Mesothelial cell of epicardium (in vitro differentiated cells): ENCODE results near the gene TEKTIP1. TPM values are rescaled to one million over a fixed set of nuclear protein-coding genes. Genes with fewer than 3 reads are reported as not detected.

ENCODE experiments used
- DNase-seq, 2 experiments: peaks; one replicate each; pipeline ENCODE4 v3.0.0; 2021; ENCODE audit warnings: low spot score in 2 of 2; ENCODE audit not compliant: unreplicated experiment in 2 of 2
- H3K27ac Mint-ChIP-seq: 2 replicates; pipeline ENCODE4 v1.8.0; 2021; ENCODE audit warnings: mixed read lengths
- H3K27me3 Mint-ChIP-seq: 2 replicates; pipeline ENCODE4 v1.8.0; 2021; ENCODE audit warnings: low read depth, mixed read lengths
- H3K36me3 Mint-ChIP-seq: 2 replicates; pipeline ENCODE4 v1.8.0; 2021; ENCODE audit warnings: mixed read lengths
- H3K4me1 Mint-ChIP-seq: 2 replicates; pipeline ENCODE4 v1.8.0; 2021; ENCODE audit warnings: mixed read lengths
- H3K4me3 Mint-ChIP-seq: 2 replicates; pipeline ENCODE4 v1.8.0; 2021; ENCODE audit warnings: mild to moderate bottlenecking, moderate library complexity, mixed read lengths
- H3K9me3 Mint-ChIP-seq: 2 replicates; pipeline ENCODE4 v1.8.0; 2021; ENCODE audit warnings: mixed read lengths
- total RNA-seq: library from RNA; stranded (reverse); gene quantifications from 3 replicates; pipeline ENCODE4 v1.2.1, GENCODE V29; 2021
- TF ChIP-seq, protein P1 (sequence below): fragments of 200-600 bp; sonication (generic); IDR thresholded peaks from one replicate; pipeline ENCODE4 v1.5.0; 2021; ENCODE audit warnings: antibody characterized with exemption; ENCODE audit not compliant: unreplicated experiment

TEKTIP1 gene
- total RNA-seq, 1 donor from 2014 or later: 3.5 TPM

- H3K27ac Mint-ChIP-seq: peak overlapping the region; percentile 30
- H3K9me3 Mint-ChIP-seq: peaks cover 4% of the 10 kb centered on the region
- no peak overlapping the region for H3K4me3 Mint-ChIP-seq
- DNase-seq: peak in 1 of 2 experiments; percentile 53
- H3K4me1 Mint-ChIP-seq: peaks cover under 1% of the 10 kb centered on the region
- TF ChIP-seq, protein P1, sequence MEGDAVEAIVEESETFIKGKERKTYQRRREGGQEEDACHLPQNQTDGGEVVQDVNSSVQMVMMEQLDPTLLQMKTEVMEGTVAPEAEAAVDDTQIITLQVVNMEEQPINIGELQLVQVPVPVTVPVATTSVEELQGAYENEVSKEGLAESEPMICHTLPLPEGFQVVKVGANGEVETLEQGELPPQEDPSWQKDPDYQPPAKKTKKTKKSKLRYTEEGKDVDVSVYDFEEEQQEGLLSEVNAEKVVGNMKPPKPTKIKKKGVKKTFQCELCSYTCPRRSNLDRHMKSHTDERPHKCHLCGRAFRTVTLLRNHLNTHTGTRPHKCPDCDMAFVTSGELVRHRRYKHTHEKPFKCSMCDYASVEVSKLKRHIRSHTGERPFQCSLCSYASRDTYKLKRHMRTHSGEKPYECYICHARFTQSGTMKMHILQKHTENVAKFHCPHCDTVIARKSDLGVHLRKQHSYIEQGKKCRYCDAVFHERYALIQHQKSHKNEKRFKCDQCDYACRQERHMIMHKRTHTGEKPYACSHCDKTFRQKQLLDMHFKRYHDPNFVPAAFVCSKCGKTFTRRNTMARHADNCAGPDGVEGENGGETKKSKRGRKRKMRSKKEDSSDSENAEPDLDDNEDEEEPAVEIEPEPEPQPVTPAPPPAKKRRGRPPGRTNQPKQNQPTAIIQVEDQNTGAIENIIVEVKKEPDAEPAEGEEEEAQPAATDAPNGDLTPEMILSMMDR: no peak
- no peaks in the 10 kb centered on the region for H3K27me3 Mint-ChIP-seq
- H3K36me3 Mint-ChIP-seq: peaks cover 25% of the 10 kb centered on the region
These were observed 44.9 kb upstream of the TEKTIP1 start for GRCh38 chr19:3494051-3494450.

DNA sequence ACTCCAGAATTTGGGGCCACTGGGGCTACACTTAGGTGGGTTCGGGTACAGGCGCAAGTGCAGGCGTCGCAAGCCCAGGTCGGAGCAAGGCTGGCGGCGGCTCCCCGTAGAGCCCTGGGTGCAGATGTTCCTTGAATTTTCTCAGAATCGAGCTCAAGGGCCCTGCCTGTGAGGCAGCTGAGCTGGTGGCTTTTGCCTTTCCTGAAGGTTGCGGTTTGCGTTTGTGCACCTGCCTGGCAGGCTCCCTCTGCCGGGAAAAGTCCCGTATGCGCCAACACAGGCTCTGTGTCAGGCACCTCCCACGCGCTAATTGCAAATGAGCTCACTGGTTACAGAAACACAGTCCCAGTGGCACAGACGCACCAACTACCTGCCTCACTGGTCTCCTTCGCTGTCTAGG is 44.4 kb upstream of the TEKTIP1 start:
- TF ChIP-seq, protein P1: no peak
- no peak overlapping the region for H3K4me3 Mint-ChIP-seq
- peaks cover 4% of the 10 kb centered on the region for H3K9me3 Mint-ChIP-seq
- no peaks in the 10 kb centered on the region for H3K27me3 Mint-ChIP-seq
- no peak for DNase-seq
- H3K4me1 Mint-ChIP-seq: peaks cover 3% of the 10 kb centered on the region
- peaks cover 27% of the 10 kb centered on the region for H3K36me3 Mint-ChIP-seq
- no peak overlapping the region for H3K27ac Mint-ChIP-seq

GRCh38 chr19:3496392-3497273 is 42.3 kb upstream of the TEKTIP1 start:
- Mint-ChIP-seq H3K9me3 (peaks cover 4% of the 10 kb centered on the region), H3K27me3 (no peaks in the 10 kb centered on the region), H3K36me3 (peaks cover 27% of the 10 kb centered on the region), H3K27ac (no peak overlapping the region), H3K4me3 (no peak overlapping the region), H3K4me1 (peaks cover 9% of the 10 kb centered on the region)
- no peak for DNase-seq
- TF ChIP-seq, protein P1: no peak

DNA sequence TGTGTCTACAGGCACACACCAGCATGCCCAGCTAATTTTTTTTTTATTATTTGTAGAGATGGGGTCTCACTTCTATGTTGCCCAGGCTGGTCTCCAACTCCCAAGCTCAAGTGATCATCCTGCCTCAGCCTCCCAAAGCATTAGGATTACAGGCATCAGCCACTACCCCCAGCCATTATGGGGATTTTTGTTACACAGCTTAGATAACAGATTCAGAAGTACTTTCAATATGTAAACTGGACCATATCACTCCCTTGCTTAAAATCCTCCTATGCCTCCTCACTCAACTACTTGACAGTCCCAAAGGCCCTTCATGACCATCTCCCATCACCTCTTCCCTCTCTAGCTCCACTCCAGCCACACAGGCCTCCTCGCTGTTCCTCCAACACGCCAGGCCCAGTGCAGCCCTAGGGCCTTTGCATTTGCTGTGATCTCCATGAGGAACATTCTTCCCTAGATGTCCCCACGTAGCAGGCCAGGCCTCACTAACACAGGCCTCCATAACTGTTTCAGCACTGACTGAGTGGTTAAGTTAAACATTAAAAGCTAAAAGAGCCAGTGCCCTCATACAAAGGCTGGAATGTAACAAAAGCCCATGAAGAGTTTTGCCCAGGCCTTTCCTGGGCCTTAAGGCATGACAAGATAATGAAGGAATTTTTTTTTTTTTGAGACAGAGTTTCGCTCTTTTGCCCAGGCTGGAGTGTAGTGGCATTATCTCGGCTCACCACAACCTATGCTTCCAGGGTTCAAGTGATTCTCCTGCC is 41.0 kb upstream of the TEKTIP1 start:
- peaks cover 9% of the 10 kb centered on the region for H3K4me1 Mint-ChIP-seq
- peaks cover 4% of the 10 kb centered on the region for H3K9me3 Mint-ChIP-seq
- no peak overlapping the region for H3K4me3 Mint-ChIP-seq
- H3K36me3 Mint-ChIP-seq: peaks cover 21% of the 10 kb centered on the region
- TF ChIP-seq, protein P1: no peak
- H3K27ac Mint-ChIP-seq: no peak overlapping the region
- no peak for DNase-seq
- H3K27me3 Mint-ChIP-seq: no peaks in the 10 kb centered on the region

DNA sequence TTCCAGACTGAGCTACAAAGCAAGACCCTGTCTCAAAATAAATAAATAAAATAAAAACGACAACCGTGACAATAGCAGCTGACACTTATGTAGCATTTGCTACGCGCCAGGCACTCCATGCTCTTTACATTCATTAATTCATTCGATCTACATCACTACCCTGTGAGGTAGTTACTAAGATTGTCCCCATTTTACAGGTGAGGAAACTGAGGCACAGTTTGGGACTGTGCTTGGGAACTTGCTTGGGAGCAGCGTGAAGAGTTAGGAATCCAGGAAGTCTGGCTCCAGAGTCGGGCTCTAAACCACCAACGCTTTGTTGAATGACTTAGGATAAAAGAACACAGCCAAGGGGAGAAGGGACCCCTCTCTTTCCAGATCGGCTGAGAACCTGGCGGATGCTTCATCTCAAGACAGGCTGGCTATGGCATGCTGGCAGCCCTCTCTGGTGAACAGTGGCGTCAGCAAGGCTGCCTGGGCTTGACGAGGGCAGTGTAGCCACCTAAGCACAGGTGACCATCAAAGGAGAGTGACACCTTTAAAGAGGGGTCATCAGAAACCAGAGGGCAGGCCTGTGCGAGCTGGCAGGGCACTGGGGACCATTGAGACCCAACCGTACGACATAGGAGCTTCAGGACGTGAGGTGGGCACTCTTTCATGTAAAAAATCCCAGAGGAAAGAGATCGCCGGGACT is 39.1 kb upstream of the TEKTIP1 start:
- Mint-ChIP-seq H3K4me1 (peaks cover 13% of the 10 kb centered on the region), H3K36me3 (peaks cover 18% of the 10 kb centered on the region), H3K27ac (peak overlapping the region; percentile 95), H3K4me3 (peak overlapping the region; percentile 87), H3K9me3 (peaks cover 4% of the 10 kb centered on the region), H3K27me3 (no peaks in the 10 kb centered on the region)
- TF ChIP-seq, protein P1: no peak
- DNase-seq: no peak
